ENCODE data around the gene CFAP97D2. TPM values are rescaled to one million over a fixed set of nuclear protein-coding genes. Genes with fewer than 3 reads are reported as not detected.
"Not testable (repeated sequence)": the region's sequence is repeated elsewhere in the genome, so short reads cannot be mapped to it uniquely, and the experiment has no call there.

CFAP97D2 gene
- total RNA-seq, 1 donor from 2014 or later: not detected

DNA sequence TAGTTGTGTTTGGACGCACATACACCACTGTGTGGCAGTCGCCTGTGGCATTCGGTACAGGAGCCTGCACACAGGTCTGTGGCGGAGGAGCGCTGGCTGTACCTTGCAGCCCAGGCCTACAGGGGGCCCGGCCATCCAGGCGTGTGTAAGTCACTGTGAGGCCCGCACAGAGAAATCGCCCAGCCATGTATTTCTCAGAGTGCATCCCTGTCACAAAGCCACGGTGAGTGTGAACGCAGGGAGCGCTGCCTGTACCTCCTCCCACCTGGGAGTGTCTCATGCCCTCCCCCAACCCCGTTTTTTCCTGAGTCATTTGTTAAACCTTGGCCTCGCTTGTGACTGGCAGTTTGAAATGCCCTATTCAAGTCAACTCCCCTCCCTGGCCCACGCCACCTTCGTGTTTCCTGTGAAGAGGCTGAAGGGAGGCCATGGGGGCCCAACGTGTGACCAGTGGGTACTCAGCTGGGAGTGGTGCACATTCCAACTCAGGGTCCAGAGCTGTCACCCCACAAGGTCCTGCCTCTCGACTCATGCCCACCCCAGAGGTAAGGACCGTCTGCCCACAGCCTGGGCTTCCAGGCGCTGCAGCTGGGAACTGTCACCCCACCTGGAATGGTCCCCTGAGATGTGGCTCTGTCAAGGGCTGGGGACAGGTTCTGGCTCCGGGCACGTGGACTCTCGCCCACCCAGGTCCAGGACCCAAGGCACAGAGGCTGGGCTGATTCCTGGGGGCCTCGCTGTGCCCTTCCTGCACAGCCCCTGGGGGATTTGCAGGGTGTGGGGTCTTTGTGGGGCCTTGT lies 35.1 kb upstream of the CFAP97D2 start:
- DNase-seq: peak; percentile 27

DNA sequence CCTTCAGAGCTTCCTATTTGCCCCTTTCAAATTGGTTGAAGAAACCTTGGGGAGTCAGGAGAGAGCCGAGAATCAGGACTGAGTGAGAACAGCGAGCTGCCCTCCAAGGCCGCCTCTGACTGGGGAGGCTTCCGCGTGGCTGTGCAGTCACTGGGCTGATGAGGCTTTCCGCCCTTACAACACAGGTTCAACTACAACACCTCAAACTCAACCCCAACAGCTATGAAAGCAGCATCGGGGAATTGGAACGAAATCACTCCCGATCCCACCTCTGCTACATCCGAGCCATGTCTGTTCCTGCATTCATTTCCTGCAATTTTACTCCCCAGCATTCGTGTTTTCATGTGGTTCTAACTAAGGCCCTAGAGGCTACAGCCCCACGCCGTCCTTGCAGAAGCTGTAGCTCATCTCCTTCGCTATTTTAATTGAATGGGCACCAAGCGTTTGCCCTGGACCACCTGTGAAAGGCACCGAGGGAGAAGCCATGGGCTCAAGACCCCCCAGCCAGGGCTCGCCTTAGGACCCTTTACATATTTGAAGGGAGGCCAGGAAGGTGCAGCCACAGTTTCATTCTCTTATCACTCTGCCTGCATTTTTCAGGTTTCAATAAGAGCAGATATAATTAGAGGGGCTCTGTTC lies 34.3 kb upstream of the CFAP97D2 start:
- DNase-seq: no peak

DNA sequence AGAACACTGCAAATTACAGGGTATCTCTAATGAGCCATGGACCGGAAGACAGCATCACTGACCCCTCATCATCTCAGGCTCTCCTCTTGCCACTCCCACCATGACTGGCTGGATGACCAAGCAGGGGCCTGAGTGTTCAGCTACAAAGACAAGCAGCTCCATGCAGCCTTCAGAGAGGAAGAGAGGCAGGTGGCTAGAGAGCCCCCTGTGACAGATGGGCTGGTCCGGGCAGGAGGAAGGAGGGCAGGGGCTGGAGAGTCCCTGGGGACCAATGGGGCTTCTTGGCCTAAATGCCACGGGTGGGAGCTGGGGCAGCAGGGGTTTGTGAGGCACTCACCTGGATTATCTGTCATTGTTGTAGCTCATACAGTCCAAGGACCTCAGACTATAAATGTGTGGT lies 33.8 kb upstream of the CFAP97D2 start:
- no peak for DNase-seq

DNA sequence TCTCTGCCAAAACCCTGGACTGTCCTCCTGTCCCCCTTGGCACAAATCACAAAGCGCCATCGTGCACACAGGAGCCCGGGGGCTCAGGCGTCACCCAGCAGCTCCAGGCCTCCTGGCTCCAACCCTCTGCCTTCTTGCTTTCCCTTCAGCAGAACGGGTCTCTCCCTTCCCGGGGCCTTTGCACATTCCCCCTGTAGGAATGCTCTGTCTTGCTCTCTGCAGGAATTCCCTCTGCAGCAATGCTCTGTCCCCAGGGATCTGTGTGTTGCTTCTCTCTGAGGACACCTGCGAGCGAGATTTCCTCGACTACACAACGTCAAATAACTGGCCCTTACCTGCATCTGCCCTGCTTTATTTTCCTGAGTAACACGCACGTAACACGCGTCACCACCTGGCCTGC lies 33.3 kb upstream of the CFAP97D2 start:
- no peak for DNase-seq

DNA sequence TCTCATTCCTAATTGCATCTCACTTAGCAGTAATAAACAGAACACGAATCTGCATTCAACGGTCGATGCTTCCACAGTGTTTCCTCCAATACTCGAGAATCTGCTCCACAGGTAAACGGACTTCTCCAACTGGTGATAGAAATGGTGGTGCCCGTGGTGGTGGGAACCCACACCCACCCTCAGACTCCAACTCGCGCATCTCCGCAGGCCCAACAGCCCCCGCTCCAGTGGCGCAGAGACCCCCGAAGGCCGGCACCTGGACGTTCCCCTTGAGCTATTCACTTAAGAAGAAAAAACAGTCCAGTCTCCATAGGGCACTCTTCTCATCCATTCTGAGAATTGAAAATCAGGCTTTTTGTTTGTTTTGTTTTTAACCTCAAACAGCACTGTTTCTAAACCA lies 32.9 kb upstream of the CFAP97D2 start:
- DNase-seq: no peak

DNA sequence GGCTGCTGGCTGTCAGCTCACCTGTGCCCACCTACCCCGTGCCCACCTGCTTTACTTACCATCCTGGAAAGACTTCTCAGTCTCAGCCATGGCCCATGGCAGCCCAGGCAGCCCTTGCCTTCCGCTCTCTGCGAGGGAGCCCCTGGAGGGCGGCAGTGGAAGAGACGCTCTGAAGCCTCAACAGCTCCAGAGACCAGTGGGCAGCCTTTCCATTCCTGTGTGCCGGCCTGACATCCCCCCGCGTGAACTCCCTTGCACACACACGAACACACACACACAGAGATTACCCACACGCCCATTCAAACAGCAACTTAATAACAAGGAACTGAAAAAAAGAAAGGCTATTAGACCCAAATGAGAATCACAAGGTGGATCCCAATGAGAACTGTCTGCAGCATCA lies 32.4 kb upstream of the CFAP97D2 start:
- DNase-seq: no peak

DNA sequence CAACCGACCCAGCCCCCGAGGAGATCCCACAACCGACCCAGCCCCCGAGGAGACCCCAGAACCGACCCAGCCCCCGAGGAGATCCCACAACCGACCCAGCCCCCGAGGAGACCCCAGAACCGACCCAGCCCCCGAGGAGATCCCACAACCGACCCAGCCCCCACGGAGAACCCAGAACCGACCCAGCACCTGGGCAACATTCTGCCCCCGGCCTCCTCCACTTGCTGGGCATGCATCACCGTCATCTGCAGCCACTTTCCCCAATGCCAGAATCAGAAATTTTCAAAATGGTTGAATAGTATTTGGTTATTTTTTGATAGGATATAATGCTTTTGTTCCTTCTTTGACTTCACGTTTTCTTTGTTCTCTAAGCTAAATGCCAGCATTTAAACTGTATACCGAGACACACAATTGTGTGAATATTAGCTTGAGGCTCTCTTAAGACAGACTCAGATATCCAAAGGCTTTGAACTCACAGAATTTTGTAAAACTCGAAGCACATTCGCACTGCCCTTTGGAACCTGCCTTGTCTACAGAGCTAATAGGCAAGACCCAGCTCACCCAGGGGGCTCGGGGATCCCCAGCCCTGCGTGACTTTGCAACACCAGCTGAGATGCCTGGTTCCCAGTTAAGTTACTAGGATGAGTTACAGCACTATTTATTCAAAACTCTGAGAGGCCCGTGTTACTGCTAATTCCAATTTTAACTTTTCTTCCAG lies 31.1 kb upstream of the CFAP97D2 start:
- no peak for DNase-seq

DNA sequence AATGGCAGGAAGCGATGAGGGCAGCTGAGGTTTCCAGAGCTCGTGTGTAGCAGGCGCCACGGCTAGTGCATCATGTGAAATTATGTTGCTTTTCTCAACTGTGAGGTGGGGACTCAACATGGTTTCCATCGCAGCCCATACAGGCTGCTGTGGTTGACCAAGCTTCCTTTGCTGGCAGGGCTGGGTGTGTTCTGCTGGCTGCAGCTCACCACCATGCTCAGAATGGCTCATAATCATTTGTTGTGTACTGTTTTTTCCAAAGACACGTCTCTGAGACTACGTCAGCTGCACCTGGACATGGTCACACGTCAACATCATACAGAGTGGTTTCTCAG lies 30.6 kb upstream of the CFAP97D2 start:
- no peak for DNase-seq

DNA sequence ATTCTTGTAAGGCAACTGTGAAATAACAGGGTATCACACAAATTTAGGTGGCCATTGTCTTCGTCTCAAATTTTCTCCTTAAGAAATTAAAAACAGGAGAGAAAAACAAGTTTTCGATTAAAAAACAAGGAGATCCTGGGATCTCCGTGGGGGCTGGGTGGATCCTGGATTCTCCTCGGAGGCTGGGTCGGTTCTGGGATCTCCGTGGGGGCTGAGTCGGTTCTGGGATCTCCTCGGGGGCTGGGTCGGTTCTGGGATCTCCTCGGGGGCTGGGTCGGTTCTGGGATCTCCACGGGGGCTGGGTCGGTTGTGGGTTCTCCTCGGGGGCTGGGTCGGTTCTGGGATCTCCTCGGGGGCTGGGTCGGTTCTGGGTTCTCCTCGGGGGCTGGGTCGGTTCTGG lies 30.2 kb upstream of the CFAP97D2 start:
- not testable (repeated sequence) for DNase-seq

DNA sequence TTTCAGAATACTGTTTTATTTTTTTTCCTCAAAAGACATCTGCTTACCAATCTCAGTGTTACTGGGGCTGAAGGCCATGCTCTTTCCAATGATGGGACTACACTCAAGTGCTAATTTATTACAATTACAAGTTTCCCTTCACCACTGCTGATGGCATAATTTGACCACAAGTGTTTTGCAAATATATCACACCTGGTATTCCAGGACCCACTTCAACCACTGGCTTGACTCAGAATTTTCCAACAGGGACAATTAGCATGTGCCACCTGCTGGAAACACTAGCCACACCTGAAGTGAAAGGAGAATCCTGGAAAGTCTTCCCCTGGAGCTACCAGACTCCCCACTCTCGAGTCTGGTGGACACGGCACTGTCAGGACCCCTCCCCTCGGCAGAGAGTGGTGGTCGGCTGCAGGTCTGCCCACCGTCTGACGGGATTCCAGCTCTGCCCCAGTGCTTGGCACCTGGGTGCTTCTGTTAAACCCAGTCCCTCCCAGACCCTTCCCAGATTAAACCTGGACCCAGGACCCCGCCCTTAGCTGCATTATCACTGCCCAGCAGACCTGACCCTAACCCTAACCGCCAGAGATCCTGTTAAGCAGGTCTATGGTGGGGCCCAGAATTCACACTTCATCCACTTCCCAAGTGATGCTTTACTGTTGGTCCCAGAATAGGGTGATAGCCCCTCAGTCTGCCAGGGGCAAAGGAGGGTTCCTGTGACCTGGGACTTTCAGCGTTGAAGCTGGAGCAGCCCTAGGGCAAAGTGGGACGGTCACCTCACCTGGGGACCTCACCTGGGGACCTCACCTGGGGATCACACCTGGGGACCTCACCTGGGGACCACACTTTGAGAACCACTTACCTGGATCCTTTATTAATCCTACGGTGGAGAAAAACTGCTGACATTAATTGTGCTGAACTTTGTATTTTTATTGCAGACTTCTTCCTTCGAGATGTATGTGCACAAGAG lies 29.0 kb upstream of the CFAP97D2 start:
- no peak for DNase-seq

DNA sequence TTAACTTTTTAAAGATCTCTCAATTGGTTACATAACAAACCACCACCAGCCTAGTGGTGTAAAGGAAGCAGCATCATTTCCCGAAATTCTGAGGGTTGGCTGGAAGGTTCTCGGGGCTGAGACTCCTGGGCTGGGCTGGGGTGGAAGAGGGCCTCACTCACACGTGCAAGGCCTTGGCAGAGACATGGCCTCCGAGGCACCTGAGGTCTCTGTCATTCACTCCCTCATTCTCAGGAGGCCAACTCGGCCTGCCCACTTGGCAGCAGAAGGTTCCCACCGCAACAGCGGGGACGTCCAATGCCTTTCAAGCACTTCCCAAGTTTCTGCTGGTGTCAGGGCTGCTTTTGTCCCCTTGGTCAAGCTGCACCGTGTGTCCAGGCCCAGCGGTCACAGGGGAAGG lies 28.0 kb upstream of the CFAP97D2 start:
- DNase-seq: no peak

DNA sequence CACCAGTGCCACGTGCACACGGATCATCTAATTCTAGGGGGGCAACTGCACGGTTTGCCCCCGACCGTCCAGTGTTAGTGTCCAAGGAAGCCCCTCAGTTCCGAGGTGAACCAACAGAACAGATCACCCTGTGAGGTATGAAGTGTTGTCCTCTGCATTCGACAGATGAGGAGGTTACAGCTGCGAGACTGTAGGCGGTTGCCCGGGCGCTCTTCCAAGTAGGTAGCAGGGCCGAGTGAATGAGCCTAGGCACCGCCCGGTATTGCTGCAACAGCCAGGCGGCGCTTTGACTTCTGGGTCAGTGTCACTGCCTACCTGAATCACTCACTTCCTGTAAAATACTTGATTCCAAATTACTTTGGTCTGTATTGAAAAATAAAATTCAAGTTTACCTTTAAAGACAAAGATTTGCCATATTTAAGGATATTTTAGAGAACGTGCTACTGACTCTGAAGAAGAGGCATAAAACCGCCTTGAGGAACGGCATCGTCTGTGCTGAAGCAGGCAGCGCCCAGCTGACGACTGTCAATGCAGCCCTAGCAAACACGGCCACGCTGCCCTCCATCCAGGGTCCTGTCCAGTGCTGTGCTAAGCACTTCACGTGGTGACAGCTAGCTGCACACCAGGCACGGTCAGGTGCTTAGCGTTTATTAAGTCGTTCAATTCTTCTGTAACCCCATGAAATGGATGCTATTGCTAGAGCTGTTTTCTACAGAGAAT lies 27.3 kb upstream of the CFAP97D2 start:
- DNase-seq: no peak

DNA sequence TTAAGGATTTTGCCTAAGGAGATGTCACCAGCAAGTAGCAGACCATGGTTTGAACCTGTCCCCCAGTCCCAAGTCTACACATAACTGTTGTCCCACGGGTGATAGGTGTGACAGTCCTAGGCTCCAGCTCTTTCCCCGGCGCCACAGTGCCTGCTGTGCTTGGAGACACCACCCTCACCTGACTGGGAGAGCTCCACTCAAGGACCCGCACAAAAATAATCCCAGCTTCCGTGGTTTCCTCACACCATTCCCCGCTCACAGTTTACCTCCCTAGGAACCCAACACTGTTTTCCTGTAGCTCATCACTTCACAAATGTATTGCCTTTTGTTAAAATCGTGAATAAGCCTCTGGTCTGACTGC lies 26.8 kb upstream of the CFAP97D2 start:
- no peak for DNase-seq

DNA sequence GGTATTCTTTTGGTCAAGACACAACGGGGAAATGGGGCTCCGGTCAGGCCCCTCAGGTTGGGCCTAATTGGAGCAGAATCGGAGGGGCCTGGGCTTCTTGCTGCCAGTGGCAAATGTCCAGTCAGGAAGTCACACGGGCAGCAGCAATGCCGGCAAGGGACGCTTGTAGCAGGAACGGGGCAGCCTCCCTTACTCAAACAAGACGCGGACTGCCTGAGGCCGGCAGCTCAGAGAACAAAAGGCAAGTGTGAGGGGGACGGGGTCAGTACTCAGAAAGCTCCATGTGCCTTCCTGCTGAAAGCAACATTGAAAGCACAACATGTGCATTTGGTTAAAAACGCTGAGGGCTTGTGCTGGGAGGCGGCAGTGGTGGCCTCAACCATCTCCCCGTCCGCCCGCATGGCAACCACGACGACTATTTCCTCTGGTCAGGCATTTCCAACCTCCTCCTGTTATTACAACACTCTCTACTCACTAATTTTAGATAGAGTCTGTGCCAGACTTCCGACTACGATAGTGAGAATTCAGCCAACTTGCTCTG lies 26.2 kb upstream of the CFAP97D2 start:
- DNase-seq: no peak

DNA sequence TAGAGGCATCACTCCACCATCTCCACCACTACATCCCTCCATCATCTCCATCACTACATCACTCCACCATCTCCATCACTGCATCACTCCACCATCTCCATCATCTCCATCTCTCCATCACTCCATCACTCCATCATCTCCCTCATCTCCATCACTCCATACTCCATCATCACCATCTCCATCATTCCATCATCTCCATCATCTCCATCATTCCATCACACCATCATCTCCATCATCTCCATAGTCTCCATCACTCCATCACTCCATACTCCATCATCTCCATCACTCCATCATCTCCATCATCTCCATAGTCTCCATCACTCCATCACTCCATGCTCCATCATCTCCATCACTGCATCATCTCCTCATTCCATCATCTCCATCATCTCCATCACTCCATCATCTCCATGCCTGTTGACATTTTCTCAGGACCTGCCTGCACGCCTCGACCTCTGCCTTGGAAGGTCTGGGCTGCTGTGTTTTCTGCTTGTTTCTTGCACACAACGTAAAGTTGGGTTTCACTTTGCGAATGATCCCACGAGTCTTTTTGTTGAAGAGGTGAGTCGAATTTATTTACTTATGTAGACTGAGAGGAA lies 25.5 kb upstream of the CFAP97D2 start:
- DNase-seq: no peak

DNA sequence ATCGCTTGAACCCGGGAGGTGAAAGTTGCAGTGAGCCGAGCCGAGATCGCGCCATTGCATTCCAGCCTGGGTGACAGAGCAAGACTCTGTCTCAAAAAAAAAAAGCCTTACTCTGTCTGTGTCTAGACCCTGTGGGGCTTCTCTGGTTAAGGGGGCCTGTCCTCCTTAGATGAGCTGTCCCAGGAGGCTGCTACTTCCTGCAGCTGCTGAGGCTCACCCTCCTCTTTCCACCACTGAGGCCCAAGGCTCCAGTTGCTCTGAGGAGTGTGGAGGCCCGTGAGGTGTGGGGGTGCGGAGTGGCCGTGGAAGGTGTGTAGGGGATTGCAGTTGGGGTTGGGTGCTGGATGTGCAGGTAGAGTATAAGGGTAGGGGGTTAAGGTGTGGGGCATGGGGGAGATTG lies 24.6 kb upstream of the CFAP97D2 start:
- DNase-seq: no peak

DNA sequence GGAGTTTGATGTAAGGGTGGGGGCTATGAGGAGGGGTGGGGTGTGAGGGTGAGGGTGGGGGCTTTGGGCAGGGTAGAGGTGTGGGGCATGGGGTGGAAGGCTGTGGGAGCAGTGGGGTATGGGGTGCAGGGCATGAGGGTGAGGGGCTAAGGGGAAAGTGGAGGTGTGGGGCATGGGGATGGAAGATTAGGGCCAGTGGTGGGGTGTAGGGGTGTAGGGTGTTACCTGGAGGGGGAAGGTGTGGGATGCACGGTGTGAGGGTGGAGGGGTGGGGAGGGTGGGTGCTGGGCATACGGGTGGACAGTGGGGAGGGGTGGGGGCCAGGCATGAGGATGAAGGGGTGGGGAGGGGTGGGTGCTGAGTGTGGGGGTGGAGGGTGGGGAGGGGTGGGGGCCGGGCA lies 23.7 kb upstream of the CFAP97D2 start:
- DNase-seq: no peak

DNA sequence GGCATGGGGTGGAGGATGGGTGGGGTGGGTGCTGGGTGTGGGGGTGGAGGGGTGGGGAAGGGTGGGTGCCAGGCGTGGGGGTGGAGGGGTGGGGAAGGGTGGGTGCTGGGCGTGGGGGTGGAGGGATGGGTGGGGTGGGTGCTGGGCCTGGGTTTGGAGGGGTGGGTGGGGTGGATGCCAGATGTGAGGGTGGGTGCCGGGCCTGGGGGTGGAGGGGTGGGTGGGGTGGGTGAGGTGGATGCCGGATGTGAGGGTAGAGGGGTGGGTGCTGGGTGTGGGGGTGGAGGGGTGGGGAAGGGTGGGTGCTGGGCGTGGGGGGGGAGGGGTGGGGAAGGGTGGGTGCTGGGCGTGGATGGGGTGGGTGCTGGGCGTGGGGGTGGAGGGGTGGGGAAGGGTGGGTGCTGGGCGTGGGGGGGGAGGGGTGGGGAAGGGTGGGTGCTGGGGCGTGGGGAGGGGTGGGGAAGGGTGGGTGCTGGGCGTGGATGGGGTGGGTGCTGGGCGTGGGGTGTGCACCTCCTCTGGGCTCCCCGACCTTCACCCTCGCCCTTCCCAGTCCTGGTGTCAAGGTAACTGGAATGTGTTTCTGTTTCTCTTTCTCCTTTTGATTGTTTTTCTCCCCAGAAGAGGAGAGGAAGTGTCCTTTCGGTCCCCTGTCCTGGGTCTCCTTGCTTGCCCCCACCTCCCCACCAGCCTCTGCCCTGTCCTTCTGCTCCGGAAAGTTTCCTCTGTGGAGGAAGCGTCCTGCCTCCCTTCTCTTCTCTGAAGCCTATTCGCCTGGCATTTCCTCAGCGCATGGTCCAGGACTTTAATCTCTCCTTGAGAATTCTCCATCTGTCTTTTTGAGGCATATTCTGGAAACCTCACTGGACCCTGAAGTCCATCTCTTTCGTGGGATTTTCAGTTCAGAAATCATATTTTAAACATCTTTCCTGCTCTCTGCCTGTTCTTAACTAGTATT lies 22.9 kb upstream of the CFAP97D2 start:
- DNase-seq: no peak

DNA sequence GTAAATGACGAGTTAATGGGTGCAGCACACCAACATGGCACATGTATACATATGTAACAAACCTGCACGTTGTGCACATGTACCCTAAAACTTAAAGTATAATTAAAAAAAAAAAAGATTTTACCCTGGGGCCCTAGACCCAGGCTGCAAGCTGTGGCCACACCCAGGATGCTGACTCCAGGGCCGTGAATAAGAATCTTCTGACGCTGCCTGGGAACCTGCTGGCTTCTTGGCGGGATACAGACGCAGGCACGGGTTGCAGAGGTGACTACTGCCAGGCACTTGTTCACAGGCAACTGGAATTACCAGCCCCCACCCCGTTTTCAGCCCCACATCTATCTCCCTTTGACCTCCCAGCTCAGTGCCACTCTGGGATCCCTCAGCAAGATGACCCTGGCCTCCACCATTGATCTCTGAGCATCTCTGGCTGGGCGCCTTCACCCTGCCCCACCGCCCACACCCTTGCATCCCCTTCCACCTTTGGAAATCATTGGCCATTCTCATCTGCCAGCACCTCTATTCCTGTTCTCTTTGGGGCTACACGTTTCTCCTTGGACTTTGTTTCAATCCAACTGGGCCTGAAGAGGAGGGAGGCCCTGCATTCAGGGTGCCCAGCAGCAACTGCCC lies 21.1 kb upstream of the CFAP97D2 start:
- DNase-seq: no peak

Measured in tongue (tissue), 2 donors.